Measurements from ENCODE around the gene ASB3. TPM values are rescaled to one million over a fixed set of nuclear protein-coding genes. Genes with fewer than 3 reads are reported as not detected.

Gene ASB3
- total RNA-seq, 1 donor from 2014 or later: 17.3 TPM

DNA sequence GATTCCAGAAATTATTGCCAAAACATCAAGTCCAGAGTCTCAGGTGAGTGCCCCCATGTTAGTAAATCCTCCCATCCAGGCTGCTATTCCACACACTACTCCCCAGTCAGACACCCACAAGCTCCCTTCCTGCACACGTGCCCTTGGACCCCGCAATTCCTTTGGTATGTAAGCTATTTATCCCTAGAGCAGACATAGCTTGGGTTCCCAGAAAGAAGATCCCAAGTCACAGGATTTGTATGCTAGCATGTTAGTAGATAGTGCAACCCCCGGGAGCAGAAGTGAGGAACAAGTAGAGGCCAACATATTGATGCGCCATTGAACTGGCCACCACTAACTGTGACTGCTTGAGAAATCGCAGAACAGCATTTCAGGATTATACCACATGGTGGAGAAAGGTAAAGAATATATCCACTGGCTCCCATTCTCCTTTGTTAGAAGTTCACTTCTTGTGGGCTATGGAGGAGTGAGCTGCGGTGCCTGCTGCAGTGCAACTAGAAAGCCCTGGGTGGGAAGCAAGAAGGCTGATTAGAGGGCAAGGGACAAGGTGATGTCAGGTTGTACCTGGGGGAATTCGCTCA lies 156.6 kb downstream of the ASB3 start:
- DNase-seq (ENCODE audit: low read depth): no peak
- TF ChIP-seq, protein P1, sequence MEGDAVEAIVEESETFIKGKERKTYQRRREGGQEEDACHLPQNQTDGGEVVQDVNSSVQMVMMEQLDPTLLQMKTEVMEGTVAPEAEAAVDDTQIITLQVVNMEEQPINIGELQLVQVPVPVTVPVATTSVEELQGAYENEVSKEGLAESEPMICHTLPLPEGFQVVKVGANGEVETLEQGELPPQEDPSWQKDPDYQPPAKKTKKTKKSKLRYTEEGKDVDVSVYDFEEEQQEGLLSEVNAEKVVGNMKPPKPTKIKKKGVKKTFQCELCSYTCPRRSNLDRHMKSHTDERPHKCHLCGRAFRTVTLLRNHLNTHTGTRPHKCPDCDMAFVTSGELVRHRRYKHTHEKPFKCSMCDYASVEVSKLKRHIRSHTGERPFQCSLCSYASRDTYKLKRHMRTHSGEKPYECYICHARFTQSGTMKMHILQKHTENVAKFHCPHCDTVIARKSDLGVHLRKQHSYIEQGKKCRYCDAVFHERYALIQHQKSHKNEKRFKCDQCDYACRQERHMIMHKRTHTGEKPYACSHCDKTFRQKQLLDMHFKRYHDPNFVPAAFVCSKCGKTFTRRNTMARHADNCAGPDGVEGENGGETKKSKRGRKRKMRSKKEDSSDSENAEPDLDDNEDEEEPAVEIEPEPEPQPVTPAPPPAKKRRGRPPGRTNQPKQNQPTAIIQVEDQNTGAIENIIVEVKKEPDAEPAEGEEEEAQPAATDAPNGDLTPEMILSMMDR (IDR thresholded peaks at IDR 0.05; ENCODE audit: insufficient read depth, low read length, poor library complexity, severe bottlenecking): no peak
- Histone ChIP-seq H3K4me3 (ENCODE audit: low read depth, low read length) (no peak overlapping the region), H3K36me3 (ENCODE audit: control insufficient read depth, insufficient read depth, low read length) (no peaks in the 10 kb centered on the region), H3K27me3 (ENCODE audit: control insufficient read depth, insufficient read depth, low read length) (no peaks in the 10 kb centered on the region)

DNA sequence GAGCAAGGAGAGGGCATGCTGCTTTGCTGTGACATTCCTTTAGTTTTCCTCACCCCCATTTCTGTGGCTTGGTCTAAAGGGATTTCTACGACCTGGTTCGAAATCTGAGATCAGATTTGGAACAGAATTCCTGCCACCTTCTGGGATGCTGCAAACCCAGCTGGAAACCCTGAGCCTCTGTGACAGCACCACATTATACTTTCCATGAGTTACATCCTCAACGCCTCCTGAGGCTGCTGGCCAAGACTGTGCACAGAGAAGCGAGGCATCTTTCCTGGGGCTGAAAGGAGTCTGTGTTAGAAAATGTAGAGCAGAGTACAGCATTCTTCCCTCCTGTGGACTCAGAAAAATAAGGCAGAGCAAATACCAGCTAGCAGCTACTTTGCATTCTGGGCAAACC lies 157.3 kb downstream of the ASB3 start:
- Histone ChIP-seq H3K36me3 (ENCODE audit: control insufficient read depth, insufficient read depth, low read length) (no peaks in the 10 kb centered on the region), H3K4me3 (ENCODE audit: low read depth, low read length) (no peak overlapping the region), H3K27me3 (ENCODE audit: control insufficient read depth, insufficient read depth, low read length) (no peaks in the 10 kb centered on the region)
- TF ChIP-seq, protein P1 (IDR thresholded peaks at IDR 0.05; ENCODE audit: insufficient read depth, low read length, poor library complexity, severe bottlenecking): no peak
- no peak for DNase-seq (ENCODE audit: low read depth)

DNA sequence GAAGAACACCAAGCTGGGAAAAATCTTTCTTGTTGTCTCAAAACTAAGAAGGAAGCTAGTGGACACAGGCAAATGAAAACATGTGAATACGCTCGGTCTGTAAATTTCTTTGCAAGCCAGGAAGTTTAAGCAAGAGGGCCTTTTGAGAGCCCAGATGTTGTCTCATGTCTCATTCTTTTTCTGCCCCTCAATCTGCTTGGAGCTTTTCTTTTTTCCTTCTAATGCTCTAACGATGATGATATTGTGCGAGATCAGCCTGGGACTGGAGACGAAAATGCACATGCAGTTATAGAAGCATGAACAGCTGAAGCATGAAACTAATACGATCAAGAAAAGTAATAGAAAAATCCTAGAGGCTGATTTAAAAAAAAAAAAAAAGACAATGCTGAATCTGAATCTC lies 157.8 kb downstream of the ASB3 start:
- H3K4me3 ChIP-seq (ENCODE audit: low read depth, low read length): no peak overlapping the region
- TF ChIP-seq, protein P1 (IDR thresholded peaks at IDR 0.05; ENCODE audit: insufficient read depth, low read length, poor library complexity, severe bottlenecking): no peak
- no peaks in the 10 kb centered on the region for H3K27me3 ChIP-seq (ENCODE audit: control insufficient read depth, insufficient read depth, low read length)
- no peaks in the 10 kb centered on the region for H3K36me3 ChIP-seq (ENCODE audit: control insufficient read depth, insufficient read depth, low read length)
- no peak for DNase-seq (ENCODE audit: low read depth)

DNA sequence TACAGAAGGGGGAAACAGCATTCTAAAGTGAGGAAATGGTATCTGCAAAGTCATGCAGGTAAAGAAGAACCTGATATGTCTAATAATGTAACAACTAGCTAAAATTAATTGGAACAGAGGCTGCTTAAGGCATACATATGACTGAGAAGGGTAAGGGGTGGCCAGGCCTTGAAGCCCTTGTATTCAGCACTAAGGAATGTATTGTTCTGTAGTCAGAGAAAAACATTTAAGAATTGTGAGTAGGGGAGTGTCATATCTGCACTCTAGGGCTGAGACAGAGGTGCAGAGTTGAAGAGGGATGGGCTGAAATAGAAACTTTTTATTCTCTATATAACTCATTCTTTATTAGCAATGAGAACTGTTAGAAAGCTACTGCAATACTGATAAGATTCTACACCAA lies 164.6 kb downstream of the ASB3 start:
- DNase-seq (ENCODE audit: low read depth): no peak
- Histone ChIP-seq H3K4me3 (ENCODE audit: low read depth, low read length) (no peak overlapping the region), H3K36me3 (ENCODE audit: control insufficient read depth, insufficient read depth, low read length) (no peaks in the 10 kb centered on the region), H3K27me3 (ENCODE audit: control insufficient read depth, insufficient read depth, low read length) (no peaks in the 10 kb centered on the region)
- TF ChIP-seq, protein P1 (IDR thresholded peaks at IDR 0.05; ENCODE audit: insufficient read depth, low read length, poor library complexity, severe bottlenecking): no peak

DNA sequence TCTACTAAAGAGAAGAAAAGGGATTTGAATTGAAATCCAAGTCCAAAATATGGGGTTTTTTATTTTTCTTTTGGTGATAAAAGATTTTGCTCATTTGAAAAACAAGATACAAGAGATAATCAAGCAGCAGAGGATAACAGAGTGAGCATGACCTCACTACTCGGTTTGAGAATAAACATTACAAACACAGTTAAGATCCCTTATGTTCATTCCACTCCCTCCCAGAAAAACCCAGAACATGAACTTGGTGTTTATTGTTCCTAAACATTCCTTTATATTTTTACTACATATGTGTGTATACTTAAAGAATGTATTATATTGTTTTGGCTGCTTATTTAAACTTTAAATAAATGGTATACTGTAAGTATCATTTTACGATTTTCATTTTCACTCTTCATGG lies 165.8 kb downstream of the ASB3 start:
- Histone ChIP-seq H3K4me3 (ENCODE audit: low read depth, low read length) (no peak overlapping the region), H3K27me3 (ENCODE audit: control insufficient read depth, insufficient read depth, low read length) (no peaks in the 10 kb centered on the region), H3K36me3 (ENCODE audit: control insufficient read depth, insufficient read depth, low read length) (no peaks in the 10 kb centered on the region)
- TF ChIP-seq, protein P1 (IDR thresholded peaks at IDR 0.05; ENCODE audit: insufficient read depth, low read length, poor library complexity, severe bottlenecking): no peak
- no peak for DNase-seq (ENCODE audit: low read depth)

Other genes starting within 250 kb of the ASB3 start
- 6.4 and 7.2 TPM in 2 replicates for gene CHAC2, start 19.1 kb downstream of the ASB3 start, total RNA-seq
- gene ERLEC1, start 91 bp upstream of the ASB3 start, total RNA-seq: 51.9 and 54.8 TPM in 2 replicates
- 0.96 and 1.6 TPM in 2 replicates for gene GPR75, start 73.0 kb upstream of the ASB3 start, total RNA-seq
- 39.5 and 44.3 TPM in 2 replicates for gene PSME4, start 184.0 kb upstream of the ASB3 start, total RNA-seq

All from kidney epithelial cell (primary cell).